Thymus (tissue), 11 donors: ENCODE measurements around the gene C10orf53. TPM values are rescaled to one million over a fixed set of nuclear protein-coding genes. Genes with fewer than 3 reads are reported as not detected.

Experiments
- DNase-seq, 9 donors: peaks; one replicate each; pipeline ENCODE4 v3.0.0-alpha.2; 2013; ENCODE audit warnings: low spot score in 9 of 9, low read depth in 6 of 9, missing footprints in 1 of 9
- H3K27ac ChIP-seq, 2 donors: one replicate each; pipeline ENCODE4 v1.5.1; 2013; ENCODE audit warnings: control low read depth in 1 of 2, low read depth in 1 of 2, low read length in 1 of 2, mild to moderate bottlenecking in 1 of 2, moderate library complexity in 1 of 2
- H3K27me3 ChIP-seq, 2 donors: one replicate each; pipeline ENCODE4 v1.5.1; 2013; ENCODE audit warnings: low read length in 1 of 2; ENCODE audit not compliant: control insufficient read depth in 2 of 2, insufficient read depth in 1 of 2
- H3K36me3 ChIP-seq, 2 donors: one replicate each; pipeline ENCODE4 v1.5.1; 2013; ENCODE audit warnings: low read length in 1 of 2, mild to moderate bottlenecking in 1 of 2, moderate library complexity in 1 of 2; ENCODE audit not compliant: control insufficient read depth in 2 of 2, insufficient read depth in 2 of 2
- H3K4me1 ChIP-seq, 2 donors: one replicate each; pipeline ENCODE4 v1.5.1; 2013; ENCODE audit warnings: low read length in 2 of 2; ENCODE audit not compliant: control insufficient read depth in 2 of 2, insufficient read depth in 2 of 2
- H3K4me3 ChIP-seq, 2 donors: one replicate each; pipeline ENCODE4 v1.5.1; 2013; ENCODE audit warnings: low read length in 2 of 2, control low read depth in 1 of 2, mild to moderate bottlenecking in 1 of 2
- H3K9me3 ChIP-seq, 2 donors: one replicate each; pipeline ENCODE4 v1.5.1; 2013; ENCODE audit warnings: low read length in 1 of 2, mild to moderate bottlenecking in 1 of 2; ENCODE audit not compliant: control insufficient read depth in 2 of 2, insufficient read depth in 1 of 2
- WGBS: extraction: QIAGEN DNeasy Blood & Tissue Kit; methylation state at CpG from one replicate; pipeline ENCODE4 v1.1.7; 2013; 5-methylcytosine and 5-hydroxymethylcytosine counted together
- polyA plus RNA-seq: library from polyadenylated mRNA; stranded (reverse); fragments of 200-250 nt; gene quantifications from one replicate; pipeline ENCODE4 v1.2.3, GENCODE V29; 2013
- total RNA-seq: library from RNA; stranded (reverse); fragments of 120-200 nt; gene quantifications from one replicate; pipeline ENCODE4 v1.2.4, GENCODE V29; 2013
- donor health status: healthy.

C10orf53 gene
- total and polyA plus RNA-seq, 2 donors = 0.05 TPM; not detected in 1

DNA sequence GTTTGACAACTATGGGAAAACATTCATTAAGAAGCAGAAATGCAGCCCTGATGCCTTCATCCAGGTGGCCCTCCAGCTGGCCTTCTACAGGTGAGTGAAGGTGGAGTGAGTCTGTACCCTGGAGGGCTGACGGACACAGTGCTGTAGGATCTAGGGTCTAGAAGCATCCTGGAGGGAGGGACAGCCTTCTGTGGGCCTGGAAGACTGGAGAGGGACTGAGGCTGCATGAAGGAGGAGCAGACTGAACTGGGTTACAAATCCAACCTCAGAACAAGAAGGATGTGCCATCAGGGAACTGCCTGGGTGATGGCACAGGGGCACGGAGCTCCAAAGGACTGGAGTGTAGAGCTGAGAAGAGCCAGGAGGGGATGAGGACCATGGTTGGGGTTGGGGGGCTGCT, 27.5 kb upstream of the C10orf53 start:
- Histone ChIP-seq H3K27ac (no peak overlapping the region), H3K27me3 (no peaks in the 10 kb centered on the region), H3K36me3 (no peaks in the 10 kb centered on the region), H3K9me3 (peaks cover 0 to 1% of the 10 kb centered on the region in 2 donors), H3K4me1 (peaks cover 0 to 34% of the 10 kb centered on the region in 2 donors), H3K4me3 (no peak overlapping the region)
- DNase-seq = no peak
- 93% methylated on average over 2 of the region's 2 CpGs for WGBS

DNA sequence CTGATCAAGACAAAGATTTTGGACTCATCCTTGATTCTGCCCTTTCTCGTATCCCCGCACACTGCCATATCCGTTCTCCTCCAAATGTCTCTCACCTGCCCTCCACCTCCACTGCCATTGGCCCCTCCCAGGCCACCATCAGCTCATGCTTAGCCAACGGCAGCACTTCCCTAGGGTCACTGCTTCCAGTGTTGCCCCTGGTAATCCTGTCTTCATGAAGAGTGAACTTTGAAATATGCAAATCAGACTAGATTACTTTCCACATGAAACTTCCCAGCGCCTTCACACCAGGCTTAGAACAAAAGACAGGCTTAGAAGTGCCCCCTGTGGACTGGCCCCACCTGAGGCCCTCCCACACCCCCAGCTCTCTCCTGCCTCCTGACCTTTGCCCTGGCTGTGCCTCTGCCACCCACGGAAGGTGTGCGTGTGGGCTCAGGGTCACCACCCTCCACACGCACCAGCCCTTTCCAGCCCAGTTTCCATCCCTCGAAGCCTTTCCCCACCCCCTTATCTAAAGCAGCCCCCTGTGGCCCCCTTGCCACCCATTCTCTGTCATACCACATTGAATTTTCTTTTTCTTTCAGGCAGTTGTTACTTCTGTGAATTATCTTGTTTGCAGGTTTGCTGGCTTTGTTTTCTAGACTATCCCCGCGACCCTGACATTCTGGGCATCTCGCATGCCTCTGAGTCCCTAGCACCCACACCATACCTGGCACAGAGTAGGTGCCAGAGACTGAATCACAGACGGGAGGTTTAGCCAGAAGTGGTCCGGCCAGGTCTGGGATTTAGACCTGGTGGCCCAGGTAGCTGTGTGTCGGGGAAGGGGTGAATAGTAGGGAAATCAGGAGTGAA, 26.8 kb upstream of the C10orf53 start:
- Histone ChIP-seq H3K27ac (no peak overlapping the region), H3K4me3 (no peak overlapping the region), H3K4me1 (peaks cover 0 to 34% of the 10 kb centered on the region in 2 donors), H3K36me3 (no peaks in the 10 kb centered on the region), H3K27me3 (no peaks in the 10 kb centered on the region), H3K9me3 (peaks cover 0 to 1% of the 10 kb centered on the region in 2 donors)
- DNase-seq = no peak
- 87% methylated on average over 15 of the region's 15 CpGs for WGBS

DNA sequence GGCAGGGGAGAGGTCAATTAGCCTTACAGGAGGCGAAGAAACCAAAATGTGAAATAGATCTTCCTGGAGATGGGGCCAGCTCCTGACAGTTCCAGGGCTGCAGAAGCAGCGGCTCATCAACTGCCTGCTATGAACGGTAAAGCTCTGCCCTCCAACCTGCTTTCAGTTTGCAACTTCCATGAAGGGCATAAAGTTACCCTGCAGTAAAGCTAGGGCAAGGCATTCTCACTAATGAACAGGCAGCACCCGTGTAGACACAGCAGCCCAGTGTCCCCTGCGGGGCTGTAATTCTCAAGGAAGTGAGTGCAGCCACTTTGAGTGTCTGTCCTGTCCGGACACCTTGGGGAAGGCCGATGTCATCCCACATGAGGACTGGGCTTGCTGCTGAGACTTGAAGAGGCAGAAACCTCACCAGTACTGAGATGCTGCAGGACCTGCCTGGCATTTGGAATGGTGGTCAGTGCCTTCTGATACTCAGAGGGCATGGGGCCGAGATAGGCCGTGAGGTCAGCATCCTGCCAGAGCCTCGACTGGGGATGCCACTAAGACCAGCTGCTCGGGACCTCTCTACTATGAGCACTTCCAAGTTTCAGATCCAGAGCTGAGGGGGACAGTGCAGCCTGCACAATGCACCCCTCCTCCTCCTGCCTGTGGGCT, 26.1 kb upstream of the C10orf53 start:
- Histone ChIP-seq H3K9me3 (peaks cover 0 to 1% of the 10 kb centered on the region in 2 donors), H3K4me3 (no peak overlapping the region), H3K4me1 (peaks cover 0 to 26% of the 10 kb centered on the region in 2 donors), H3K27me3 (no peaks in the 10 kb centered on the region), H3K36me3 (no peaks in the 10 kb centered on the region), H3K27ac (no peak overlapping the region)
- DNase-seq = no peak
- WGBS = 86% methylated on average over 11 of the region's 11 CpGs

DNA sequence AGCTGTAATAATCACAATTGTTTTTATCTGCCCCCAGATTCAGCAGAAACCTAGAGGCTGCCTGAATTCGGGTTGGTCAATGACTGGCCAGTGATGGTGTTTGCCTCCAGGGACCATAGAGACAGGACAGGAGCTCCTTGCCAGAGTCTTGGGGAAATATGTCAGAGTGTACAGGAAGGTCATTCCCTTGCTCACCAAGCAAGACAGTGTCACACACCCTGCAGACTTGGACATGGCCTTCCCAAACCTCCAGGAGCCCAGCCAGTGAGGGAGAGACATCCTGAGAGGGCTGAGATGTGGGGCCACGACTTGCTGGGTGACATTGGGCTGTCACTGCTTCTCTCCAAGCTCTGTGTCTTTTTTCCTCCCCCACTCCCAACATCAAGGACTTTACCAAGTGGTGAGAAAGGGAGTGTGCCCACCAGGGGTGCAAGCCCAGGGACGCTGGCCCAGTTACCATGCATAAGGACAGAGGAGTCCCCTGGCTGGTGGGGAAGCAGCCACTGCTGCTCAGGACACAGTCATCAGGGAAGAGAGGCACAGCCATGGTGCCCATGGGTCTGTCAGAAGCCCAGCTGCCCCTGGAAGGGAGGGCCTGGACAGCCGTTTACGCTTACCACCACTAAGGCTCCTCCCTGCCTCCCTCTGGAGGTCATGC, 25.3 kb upstream of the C10orf53 start:
- WGBS = 70% methylated on average over 5 of the region's 5 CpGs
- DNase-seq = no peak

DNA sequence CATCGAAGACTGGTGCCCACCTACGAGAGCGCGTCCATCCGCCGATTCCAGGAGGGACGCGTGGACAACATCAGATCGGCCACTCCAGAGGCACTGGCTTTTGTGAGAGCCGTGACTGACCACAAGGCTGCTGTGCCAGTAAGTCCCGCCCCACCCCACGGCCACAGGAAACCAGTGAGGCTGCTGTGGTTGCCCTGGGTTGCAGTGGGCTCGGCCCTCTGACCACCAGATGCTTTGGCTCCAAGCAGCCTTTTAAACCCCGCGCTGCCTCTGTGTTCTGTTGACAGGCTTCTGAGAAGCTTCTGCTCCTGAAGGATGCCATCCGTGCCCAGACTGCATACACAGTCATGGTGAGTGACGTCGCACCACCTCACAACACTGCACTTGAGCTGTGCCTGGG, 24.4 kb upstream of the C10orf53 start:
- H3K9me3 ChIP-seq = peaks cover 1 to 5% of the 10 kb centered on the region in 2 donors
- no peak for DNase-seq
- H3K27ac ChIP-seq = no peak overlapping the region
- H3K36me3 ChIP-seq = no peaks in the 10 kb centered on the region
- peaks cover 0 to 9% of the 10 kb centered on the region in 2 donors for H3K4me1 ChIP-seq
- 72% methylated on average over 18 of the region's 18 CpGs for WGBS
- no peaks in the 10 kb centered on the region for H3K27me3 ChIP-seq
- no peak overlapping the region for H3K4me3 ChIP-seq

More for the DNA sequence above, 25.3 kb upstream of the C10orf53 start:
- Histone ChIP-seq H3K27ac (no peak overlapping the region), H3K4me1 (peaks cover 0 to 18% of the 10 kb centered on the region in 2 donors), H3K4me3 (no peak overlapping the region), H3K9me3 (peaks cover 0 to 1% of the 10 kb centered on the region in 2 donors), H3K36me3 (no peaks in the 10 kb centered on the region), H3K27me3 (no peaks in the 10 kb centered on the region)

DNA sequence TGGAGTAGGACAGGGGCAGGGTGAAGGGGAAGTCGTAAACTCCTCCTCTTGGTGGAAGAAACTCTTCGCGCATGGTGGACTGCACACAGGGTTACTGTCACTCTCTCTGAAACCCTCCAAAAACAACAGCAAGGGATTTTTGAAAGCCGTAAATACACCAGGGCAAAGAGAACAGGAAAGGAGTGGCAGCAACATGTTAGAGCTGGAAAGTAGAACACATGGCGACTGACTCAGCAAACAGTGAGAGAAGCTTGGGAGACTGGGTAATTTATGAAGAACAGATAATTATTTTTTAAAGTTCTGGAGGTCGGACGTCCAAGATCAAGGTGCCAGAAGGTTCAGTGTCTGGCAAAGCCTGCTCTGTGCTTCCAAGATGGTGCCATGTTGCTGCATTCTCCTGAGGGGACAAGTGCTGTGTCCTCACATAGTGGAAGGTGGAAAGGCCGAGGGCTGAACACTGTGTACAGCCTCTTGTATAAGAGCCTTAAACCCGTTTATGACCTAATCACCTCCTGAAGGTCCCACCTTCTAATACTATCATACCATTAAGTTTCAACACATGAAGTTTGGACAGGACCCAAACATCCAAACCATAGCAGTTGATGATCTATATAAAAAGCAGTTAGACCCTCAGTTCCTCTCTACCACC, 22.5 kb upstream of the C10orf53 start:
- no peaks in the 10 kb centered on the region for H3K36me3 ChIP-seq
- H3K4me1 ChIP-seq = no peaks in the 10 kb centered on the region
- H3K9me3 ChIP-seq = peaks cover 1 to 5% of the 10 kb centered on the region in 2 donors
- H3K27me3 ChIP-seq = no peaks in the 10 kb centered on the region
- WGBS = 87% methylated on average over 9 of the region's 9 CpGs
- no peak overlapping the region for H3K27ac ChIP-seq
- DNase-seq = no peak
- H3K4me3 ChIP-seq = no peak overlapping the region

DNA sequence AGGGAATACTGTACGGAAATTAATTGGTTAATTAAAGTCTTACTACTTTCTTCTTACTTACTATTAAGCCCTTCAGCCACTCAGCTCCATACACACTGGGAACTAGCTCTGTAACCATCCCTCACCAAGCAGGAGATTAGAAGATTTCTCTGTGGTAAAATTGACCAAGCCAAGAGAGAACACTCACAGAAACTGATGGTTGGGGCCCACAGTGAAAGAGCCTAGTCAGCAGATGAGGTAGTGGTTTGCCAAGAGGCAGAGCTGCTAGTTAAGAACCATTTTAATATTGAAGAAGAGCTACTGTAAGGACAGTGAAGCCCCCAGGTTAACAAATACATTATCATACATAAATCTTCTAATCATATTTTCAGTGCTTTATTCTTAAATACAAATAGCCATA, 21.8 kb upstream of the C10orf53 start:
- H3K4me3 ChIP-seq = no peak overlapping the region
- no peak overlapping the region for H3K27ac ChIP-seq
- DNase-seq = no peak
- 96% methylated on average over 1 of the region's 1 CpG for WGBS
- H3K4me1 ChIP-seq = no peaks in the 10 kb centered on the region
- H3K36me3 ChIP-seq = no peaks in the 10 kb centered on the region
- no peaks in the 10 kb centered on the region for H3K27me3 ChIP-seq
- peaks cover 1 to 5% of the 10 kb centered on the region in 2 donors for H3K9me3 ChIP-seq

DNA sequence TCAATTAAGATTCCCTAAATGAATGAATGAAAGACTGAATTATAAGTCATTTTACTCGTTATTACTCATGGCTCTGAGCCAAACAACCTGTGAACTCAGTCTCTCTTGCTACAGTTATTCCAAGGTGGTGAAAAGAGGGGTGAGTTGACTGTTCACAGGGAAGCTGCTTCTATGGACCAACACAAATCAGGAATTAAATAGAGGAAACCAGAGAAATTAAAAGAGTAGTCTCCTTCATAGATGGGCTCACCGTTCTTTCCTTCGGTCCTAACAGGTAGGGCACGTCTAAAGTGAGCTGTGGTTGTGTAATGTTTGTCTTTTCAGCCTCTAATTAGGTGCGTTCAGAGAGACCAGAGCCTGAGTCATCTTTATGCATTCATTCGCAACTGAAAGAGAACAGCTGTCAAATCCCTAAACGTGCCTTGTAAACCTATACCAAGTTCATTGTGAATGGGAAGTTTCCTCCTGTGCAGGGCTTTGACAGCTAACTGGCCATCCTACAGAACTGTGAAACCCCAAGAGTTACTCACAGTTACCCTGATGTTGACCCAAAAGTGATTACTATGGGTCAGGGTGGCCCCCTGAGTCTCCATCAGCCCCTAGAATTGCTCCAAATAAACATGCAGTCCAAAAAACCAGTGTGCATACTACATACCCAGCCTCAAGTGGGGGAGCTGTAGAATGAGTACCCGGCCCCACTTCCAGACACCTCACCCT, 18.2 kb upstream of the C10orf53 start:
- Histone ChIP-seq H3K4me1 (no peaks in the 10 kb centered on the region), H3K9me3 (peaks cover 1 to 5% of the 10 kb centered on the region in 2 donors), H3K36me3 (no peaks in the 10 kb centered on the region), H3K27ac (no peak overlapping the region), H3K27me3 (no peaks in the 10 kb centered on the region), H3K4me3 (no peak overlapping the region)
- WGBS = 66% methylated on average over 8 of the region's 8 CpGs
- DNase-seq = no peak
